KMS-11 (cell line): ENCODE measurements around the gene LGR5.

Source experiments
- H2AFZ ChIP-seq: fragments of 200-600 bp; sonication (generic); 2 replicates; pipeline ENCODE4 v1.6.1; 2016; ENCODE audit warnings: antibody characterized with exemption, mixed run types, low read depth
- H3K27ac ChIP-seq: fragments of 200-600 bp; sonication (generic); 2 replicates; pipeline ENCODE4 v1.6.1; 2016; ENCODE audit warnings: mild to moderate bottlenecking, mixed run types
- H3K27me3 ChIP-seq: fragments of 200-600 bp; sonication (generic); 2 replicates; pipeline ENCODE4 v1.6.1; 2017; ENCODE audit warnings: mild to moderate bottlenecking, low read depth, mixed run types, moderate library complexity; ENCODE audit not compliant: insufficient read depth
- H3K36me3 ChIP-seq: fragments of 200-600 bp; sonication (generic); 2 replicates; pipeline ENCODE4 v1.6.1; 2017; ENCODE audit warnings: mild to moderate bottlenecking, mixed run types; ENCODE audit not compliant: insufficient read depth
- H3K4me1 ChIP-seq: fragments of 200-600 bp; sonication (generic); 2 replicates; pipeline ENCODE4 v1.6.1; 2016; ENCODE audit warnings: mild to moderate bottlenecking, low read depth, mixed run types; ENCODE audit not compliant: poor library complexity, severe bottlenecking
- H3K4me2 ChIP-seq: fragments of 200-600 bp; sonication (generic); 2 replicates; pipeline ENCODE4 v1.7.0; 2016; ENCODE audit warnings: mild to moderate bottlenecking, mixed run types
- H3K4me3 ChIP-seq: fragments of 200-600 bp; sonication (generic); IDR thresholded peaks from 2 replicates; pipeline ENCODE4 v1.6.1; 2017; ENCODE audit warnings: low read depth, low read length, mixed read lengths; ENCODE audit not compliant: insufficient read depth
- H3K79me2 ChIP-seq: fragments of 200-600 bp; sonication (generic); 2 replicates; pipeline ENCODE4 v1.6.1; 2016; ENCODE audit warnings: low read depth, mixed run types; ENCODE audit not compliant: insufficient read depth
- H3K9ac ChIP-seq: fragments of 200-600 bp; sonication (generic); 2 replicates; pipeline ENCODE4 v1.6.1; 2016; ENCODE audit warnings: mild to moderate bottlenecking, mixed run types
- H4K20me1 ChIP-seq: fragments of 200-600 bp; sonication (generic); 2 replicates; pipeline ENCODE4 v1.6.1; 2016; ENCODE audit warnings: mild to moderate bottlenecking, mixed run types; ENCODE audit not compliant: insufficient read depth
- CTCF ChIP-seq: fragments of 200-600 bp; sonication (generic); conservative IDR thresholded peaks from 2 replicates; pipeline ENCODE4 v1.6.1; 2017; ENCODE audit warnings: low read depth, mild to moderate bottlenecking, antibody characterized with exemption, low read length, moderate library complexity, mixed read lengths

LGR5 gene

GRCh38 chr12:71456316-71456715 is 16.7 kb downstream of the LGR5 start:
- H3K79me2 ChIP-seq: no peaks in the 10 kb centered on the region
- no peak overlapping the region for H3K4me2 ChIP-seq
- no peak for TF ChIP-seq CTCF
- no peaks in the 10 kb centered on the region for H3K36me3 ChIP-seq
- no peaks in the 10 kb centered on the region for H3K27me3 ChIP-seq
- H3K9ac ChIP-seq: no peak overlapping the region
- no peaks in the 10 kb centered on the region for H3K4me1 ChIP-seq
- H3K4me3 ChIP-seq: no peak overlapping the region
- no peak overlapping the region for H3K27ac ChIP-seq
- no peak overlapping the region for H2AFZ ChIP-seq
- no peaks in the 10 kb centered on the region for H4K20me1 ChIP-seq

- no peak overlapping the region for H3K4me2 ChIP-seq
- no peak for TF ChIP-seq CTCF
- H3K4me3 ChIP-seq: no peak overlapping the region
Observed at GRCh38 chr12:71456990-71457389, 17.4 kb downstream of the LGR5 start.

GRCh38 chr12:71460318-71460717 is 20.7 kb downstream of the LGR5 start:
- Histone ChIP-seq H3K27ac (no peak overlapping the region), H3K36me3 (no peaks in the 10 kb centered on the region), H3K27me3 (no peaks in the 10 kb centered on the region), H3K4me2 (no peak overlapping the region), H4K20me1 (no peaks in the 10 kb centered on the region), H2AFZ (no peak overlapping the region), H3K9ac (no peak overlapping the region), H3K79me2 (no peaks in the 10 kb centered on the region), H3K4me3 (no peak overlapping the region), H3K4me1 (no peaks in the 10 kb centered on the region)
- TF ChIP-seq CTCF: no peak

More at GRCh38 chr12:71456990-71457389, 17.4 kb downstream of the LGR5 start:
- no peaks in the 10 kb centered on the region for H3K79me2 ChIP-seq
- H2AFZ ChIP-seq: no peak overlapping the region
- H3K9ac ChIP-seq: no peak overlapping the region
- no peaks in the 10 kb centered on the region for H3K4me1 ChIP-seq
- H3K27me3 ChIP-seq: no peaks in the 10 kb centered on the region
- no peaks in the 10 kb centered on the region for H4K20me1 ChIP-seq
- no peak overlapping the region for H3K27ac ChIP-seq
- H3K36me3 ChIP-seq: no peaks in the 10 kb centered on the region

GRCh38 chr12:71460850-71461609 is 21.4 kb downstream of the LGR5 start:
- Histone ChIP-seq H3K4me2 (no peak overlapping the region), H3K27me3 (no peaks in the 10 kb centered on the region), H3K9ac (no peak overlapping the region), H3K4me3 (no peak overlapping the region), H3K27ac (no peak overlapping the region), H3K4me1 (no peaks in the 10 kb centered on the region), H4K20me1 (no peaks in the 10 kb centered on the region), H2AFZ (no peak overlapping the region), H3K36me3 (no peaks in the 10 kb centered on the region), H3K79me2 (no peaks in the 10 kb centered on the region)
- TF ChIP-seq CTCF: no peak
